Hepatocyte (in vitro differentiated cells): Measurements from ENCODE around the gene GCSAML. TPM values are rescaled to one million over a fixed set of nuclear protein-coding genes. Genes with fewer than 3 reads are reported as not detected.

Experiments
- DNase-seq: peaks from one replicate; pipeline ENCODE4 v3.0.0-alpha.2; 2016; ENCODE audit warnings: low spot score
- H2AFZ ChIP-seq: fragments of 200-600 bp; sonication (generic); 2 replicates; pipeline ENCODE4 v1.6.0; 2016; ENCODE audit warnings: antibody characterized with exemption, mild to moderate bottlenecking
- H3K27ac ChIP-seq: fragments of 200-600 bp; sonication (generic); 2 replicates; pipeline ENCODE4 v1.5.1; 2016; ENCODE audit warnings: mild to moderate bottlenecking
- H3K27me3 ChIP-seq: fragments of 200-600 bp; sonication (generic); 2 replicates; pipeline ENCODE4 v1.6.1; 2016
- H3K36me3 ChIP-seq: fragments of 200-600 bp; sonication (generic); replicated peaks from 2 replicates; pipeline ENCODE4 v1.5.1; 2016; ENCODE audit warnings: low read depth; ENCODE audit not compliant: insufficient read depth
- H3K4me1 ChIP-seq: fragments of 200-600 bp; sonication (generic); 2 replicates; pipeline ENCODE4 v1.5.1; 2016; ENCODE audit warnings: mild to moderate bottlenecking, moderate library complexity; ENCODE audit not compliant: insufficient read depth
- H3K4me2 ChIP-seq: fragments of 200-600 bp; sonication (generic); 2 replicates; pipeline ENCODE4 v1.6.0; 2016
- H3K4me3 ChIP-seq: fragments of 200-600 bp; sonication (generic); 2 replicates; pipeline ENCODE4 v1.5.1; 2016; ENCODE audit warnings: mild to moderate bottlenecking
- H3K79me2 ChIP-seq: fragments of 200-600 bp; sonication (generic); 2 replicates; pipeline ENCODE4 v1.6.0; 2017; ENCODE audit warnings: mild to moderate bottlenecking
- H3K9me2 ChIP-seq: fragments of 200-600 bp; sonication (generic); replicated peaks from 2 replicates; pipeline ENCODE4 v1.6.0; 2017; ENCODE audit warnings: mild to moderate bottlenecking; ENCODE audit not compliant: insufficient read depth
- H3K9me3 ChIP-seq: fragments of 200-600 bp; sonication (generic); 2 replicates; pipeline ENCODE4 v1.5.1; 2016; ENCODE audit warnings: low read depth, mild to moderate bottlenecking
- H4K20me1 ChIP-seq: fragments of 200-600 bp; sonication (generic); 2 replicates; pipeline ENCODE4 v1.6.0; 2016; ENCODE audit warnings: mild to moderate bottlenecking; ENCODE audit not compliant: insufficient read depth, poor library complexity, severe bottlenecking
- EZH2 ChIP-seq: fragments of 200-600 bp; sonication (generic); IDR thresholded peaks from 2 replicates; pipeline ENCODE4 v1.6.1; 2016; ENCODE audit warnings: antibody characterized with exemption, mild to moderate bottlenecking, borderline replicate concordance
- EZH2phosphoT487 ChIP-seq: fragments of 200-600 bp; sonication (generic); IDR thresholded peaks from one replicate; pipeline ENCODE4 v1.6.1; 2018; ENCODE audit warnings: antibody characterized with exemption, mild to moderate bottlenecking, low read depth, moderate library complexity; ENCODE audit not compliant: unreplicated experiment, severe bottlenecking
- WGBS: methylation state at CpG from one replicate; pipeline ENCODE4 v1.1.6; 2016; ENCODE audit warnings: low lambda C conversion rate; ENCODE audit errors: missing lambda C conversion rate; 5-methylcytosine and 5-hydroxymethylcytosine counted together
- polyA plus RNA-seq: library from polyadenylated mRNA; unstranded; fragments of >200 nt; fragmentation: Nextera tagmentation; extraction: Ambion mirVana; gene quantifications from 2 replicates; pipeline ENCODE4 v1.2.1, GENCODE V29; 2016
- total RNA-seq: library from RNA; depleted of rRNA; stranded (reverse); fragments of >200 nt; gene quantifications from 2 replicates; pipeline ENCODE4 v1.2.3, GENCODE V29; 2014
- TF ChIP-seq, protein P1 (sequence below): fragments of 200-600 bp; sonication (generic); IDR thresholded peaks from 2 replicates; pipeline ENCODE4 v1.5.1; 2016; ENCODE audit warnings: antibody characterized with exemption, mild to moderate bottlenecking; ENCODE audit not compliant: poor library complexity

GCSAML gene
- total and polyA plus RNA-seq, 2 experiments from 2014 or later = not detected

DNA sequence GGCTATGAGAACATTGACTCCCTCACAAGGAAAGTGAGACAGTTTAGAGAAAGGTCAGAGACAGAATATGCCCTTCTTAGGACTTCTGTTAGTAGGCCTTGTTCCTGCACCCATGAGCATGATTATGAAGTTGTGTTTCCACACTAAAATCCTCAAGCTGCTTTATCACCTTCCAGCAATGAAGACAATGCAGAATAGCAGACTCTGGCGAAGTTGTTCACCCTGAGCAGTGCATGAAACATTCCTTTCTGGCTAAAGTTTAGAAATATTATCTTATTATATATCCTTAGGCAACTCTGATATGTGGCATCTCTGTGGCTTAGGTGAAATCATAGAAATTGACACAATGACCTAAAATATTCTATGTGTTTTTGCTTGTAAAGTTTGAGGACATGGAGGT lies 25.3 kb downstream of the GCSAML start:
- Histone ChIP-seq H2AFZ (no peak overlapping the region), H3K9me2 (no peaks in the 10 kb centered on the region), H3K36me3 (no peaks in the 10 kb centered on the region), H3K4me2 (no peak overlapping the region), H3K27me3 (no peaks in the 10 kb centered on the region), H3K4me1 (no peaks in the 10 kb centered on the region), H4K20me1 (no peaks in the 10 kb centered on the region), H3K27ac (no peak overlapping the region), H3K9me3 (no peaks in the 10 kb centered on the region), H3K4me3 (no peak overlapping the region), H3K79me2 (no peaks in the 10 kb centered on the region)
- TF ChIP-seq, protein P1, sequence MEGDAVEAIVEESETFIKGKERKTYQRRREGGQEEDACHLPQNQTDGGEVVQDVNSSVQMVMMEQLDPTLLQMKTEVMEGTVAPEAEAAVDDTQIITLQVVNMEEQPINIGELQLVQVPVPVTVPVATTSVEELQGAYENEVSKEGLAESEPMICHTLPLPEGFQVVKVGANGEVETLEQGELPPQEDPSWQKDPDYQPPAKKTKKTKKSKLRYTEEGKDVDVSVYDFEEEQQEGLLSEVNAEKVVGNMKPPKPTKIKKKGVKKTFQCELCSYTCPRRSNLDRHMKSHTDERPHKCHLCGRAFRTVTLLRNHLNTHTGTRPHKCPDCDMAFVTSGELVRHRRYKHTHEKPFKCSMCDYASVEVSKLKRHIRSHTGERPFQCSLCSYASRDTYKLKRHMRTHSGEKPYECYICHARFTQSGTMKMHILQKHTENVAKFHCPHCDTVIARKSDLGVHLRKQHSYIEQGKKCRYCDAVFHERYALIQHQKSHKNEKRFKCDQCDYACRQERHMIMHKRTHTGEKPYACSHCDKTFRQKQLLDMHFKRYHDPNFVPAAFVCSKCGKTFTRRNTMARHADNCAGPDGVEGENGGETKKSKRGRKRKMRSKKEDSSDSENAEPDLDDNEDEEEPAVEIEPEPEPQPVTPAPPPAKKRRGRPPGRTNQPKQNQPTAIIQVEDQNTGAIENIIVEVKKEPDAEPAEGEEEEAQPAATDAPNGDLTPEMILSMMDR = no peak
- TF ChIP-seq EZH2 = no peak
- TF ChIP-seq EZH2phosphoT487 = no peak
- WGBS = 63% methylated on average over 1 of the region's 1 CpG
- DNase-seq = no peak

GRCh38 chr1:247574664-247575063 lies 25.7 kb downstream of the GCSAML start:
- no peaks in the 10 kb centered on the region for H3K36me3 ChIP-seq
- no peak for DNase-seq
- H3K9me2 ChIP-seq = no peaks in the 10 kb centered on the region
- no peaks in the 10 kb centered on the region for H4K20me1 ChIP-seq
- no peak overlapping the region for H3K27ac ChIP-seq
- H3K27me3 ChIP-seq = no peaks in the 10 kb centered on the region
- H3K4me3 ChIP-seq = no peak overlapping the region
- no peaks in the 10 kb centered on the region for H3K4me1 ChIP-seq
- H3K9me3 ChIP-seq = no peaks in the 10 kb centered on the region
- H3K4me2 ChIP-seq = no peak overlapping the region
- H3K79me2 ChIP-seq = no peaks in the 10 kb centered on the region
- H2AFZ ChIP-seq = no peak overlapping the region
- TF ChIP-seq EZH2phosphoT487 (no peak), EZH2 (no peak)
- TF ChIP-seq, protein P1 = no peak

- no peak for DNase-seq
- no peak for TF ChIP-seq EZH2
- TF ChIP-seq, protein P1 = peak; percentile 60
- TF ChIP-seq EZH2phosphoT487 = no peak
- Histone ChIP-seq H3K4me1 (no peaks in the 10 kb centered on the region), H2AFZ (no peak overlapping the region), H3K4me2 (no peak overlapping the region), H3K27ac (no peak overlapping the region), H3K4me3 (no peak overlapping the region), H3K36me3 (no peaks in the 10 kb centered on the region), H3K9me3 (no peaks in the 10 kb centered on the region), H4K20me1 (no peaks in the 10 kb centered on the region), H3K27me3 (no peaks in the 10 kb centered on the region), H3K79me2 (no peaks in the 10 kb centered on the region), H3K9me2 (no peaks in the 10 kb centered on the region)
- 42% methylated on average over 3 of the region's 3 CpGs for WGBS
Measured at GRCh38 chr1:247576514-247576913, 27.6 kb downstream of the GCSAML start.

GRCh38 chr1:247578946-247579460 lies 30.1 kb downstream of the GCSAML start:
- no peak overlapping the region for H3K4me3 ChIP-seq
- H3K36me3 ChIP-seq = no peaks in the 10 kb centered on the region
- H2AFZ ChIP-seq = no peak overlapping the region
- no peaks in the 10 kb centered on the region for H3K4me1 ChIP-seq
- H3K9me2 ChIP-seq = no peaks in the 10 kb centered on the region
- H3K4me2 ChIP-seq = no peak overlapping the region
- H3K79me2 ChIP-seq = no peaks in the 10 kb centered on the region
- H3K27ac ChIP-seq = no peak overlapping the region
- 81% methylated on average over 5 of the region's 5 CpGs for WGBS
- no peaks in the 10 kb centered on the region for H3K27me3 ChIP-seq
- TF ChIP-seq EZH2phosphoT487 (no peak), EZH2 (no peak)
- TF ChIP-seq, protein P1 = no peak
- no peak for DNase-seq
- H3K9me3 ChIP-seq = no peaks in the 10 kb centered on the region
- no peaks in the 10 kb centered on the region for H4K20me1 ChIP-seq
